Esophagus muscularis mucosa (tissue), 4 donors: ENCODE results near the gene COMMD1. TPM values are rescaled to one million over a fixed set of nuclear protein-coding genes. Genes with fewer than 3 reads are reported as not detected.

Experiments used
- DNase-seq: peaks from one replicate; pipeline ENCODE4 v3.0.0-alpha.2; 2017; ENCODE audit errors: extremely low spot score
- H3K27ac ChIP-seq, 4 donors: fragments of 200-600 bp; sonication (generic); replicated peaks in 1 of 4; 1 replicate in 3 of 4; 2 replicates in 1 of 4; pipeline ENCODE4 v1.5.1; 2016 to 2019; ENCODE audit warnings: mild to moderate bottlenecking in 1 of 4
- H3K27me3 ChIP-seq, 4 donors: fragments of 200-600 bp; sonication (generic); one replicate each; pipeline versions ENCODE4 v1.5.1 to v1.6.0; 2016 to 2019
- H3K36me3 ChIP-seq, 4 donors: fragments of 200-600 bp; sonication (generic); one replicate each; pipeline ENCODE4 v1.5.1; 2016 to 2019
- H3K4me1 ChIP-seq, 4 donors: fragments of 200-600 bp; sonication (generic); one replicate each; pipeline ENCODE4 v1.5.1; 2016 to 2019
- H3K4me3 ChIP-seq, 4 donors: fragments of 200-600 bp; sonication (generic); 1 replicate in 2 of 4; 2 replicates in 2 of 4; pipeline ENCODE4 v1.5.1; 2016 to 2019; ENCODE audit warnings: mild to moderate bottlenecking in 4 of 4, moderate library complexity in 1 of 4
- H3K9me3 ChIP-seq, 4 donors: fragments of 200-600 bp; sonication (generic); 1 replicate in 3 of 4; 2 replicates in 1 of 4; pipeline ENCODE4 v1.5.1; 2016 to 2019
- EP300 ChIP-seq: sonication (generic); formaldehyde crosslinking; IDR thresholded peaks from one replicate; pipeline ENCODE4 v1.6.1; 2017; ENCODE audit warnings: antibody characterized with exemption
- POLR2A ChIP-seq: fragments of 450-650 bp; IDR thresholded peaks from one replicate; pipeline ENCODE4 v1.6.1; 2017; ENCODE audit warnings: antibody characterized with exemption, moderate library complexity, mild to moderate bottlenecking, low read depth
- POLR2AphosphoS5 ChIP-seq, 2 donors: sonication (generic); formaldehyde crosslinking; IDR thresholded peaks; one replicate each; pipeline ENCODE4 v1.6.1; 2017; ENCODE audit warnings: antibody characterized with exemption in 2 of 2
- WGBS: methylation state at CpG from one replicate; pipeline ENCODE4 v1.1.5; 2018; 5-methylcytosine and 5-hydroxymethylcytosine counted together
- intact Hi-C: fragments of 100-400 bp; cut with DNase I; formaldehyde crosslinking; loops from one replicate; pipeline ENCODE4 v1.15.1; 2023
- total RNA-seq, 4 donors: library from RNA; depleted of rRNA; stranded (reverse); fragments of >200 nt; gene quantifications; one replicate each; pipeline versions ENCODE4 v1.1.0 to v1.2.1, GENCODE V29; 2016
- TF ChIP-seq, protein P1 (sequence below), 3 experiments: fragments of 200-600 bp in 2 of 3; fragments of 450-650 bp in 1 of 3; sonication (generic) in 2 of 3; IDR thresholded peaks; one replicate each; pipeline ENCODE4 v1.5.1; 2017 to 2019; ENCODE audit warnings: antibody characterized with exemption in 3 of 3, mild to moderate bottlenecking in 2 of 3, moderate library complexity in 1 of 3

COMMD1 gene
- total RNA-seq, 4 donors from 2014 or later, result 25.1 to 42.4 (median 37.2) TPM

DNA sequence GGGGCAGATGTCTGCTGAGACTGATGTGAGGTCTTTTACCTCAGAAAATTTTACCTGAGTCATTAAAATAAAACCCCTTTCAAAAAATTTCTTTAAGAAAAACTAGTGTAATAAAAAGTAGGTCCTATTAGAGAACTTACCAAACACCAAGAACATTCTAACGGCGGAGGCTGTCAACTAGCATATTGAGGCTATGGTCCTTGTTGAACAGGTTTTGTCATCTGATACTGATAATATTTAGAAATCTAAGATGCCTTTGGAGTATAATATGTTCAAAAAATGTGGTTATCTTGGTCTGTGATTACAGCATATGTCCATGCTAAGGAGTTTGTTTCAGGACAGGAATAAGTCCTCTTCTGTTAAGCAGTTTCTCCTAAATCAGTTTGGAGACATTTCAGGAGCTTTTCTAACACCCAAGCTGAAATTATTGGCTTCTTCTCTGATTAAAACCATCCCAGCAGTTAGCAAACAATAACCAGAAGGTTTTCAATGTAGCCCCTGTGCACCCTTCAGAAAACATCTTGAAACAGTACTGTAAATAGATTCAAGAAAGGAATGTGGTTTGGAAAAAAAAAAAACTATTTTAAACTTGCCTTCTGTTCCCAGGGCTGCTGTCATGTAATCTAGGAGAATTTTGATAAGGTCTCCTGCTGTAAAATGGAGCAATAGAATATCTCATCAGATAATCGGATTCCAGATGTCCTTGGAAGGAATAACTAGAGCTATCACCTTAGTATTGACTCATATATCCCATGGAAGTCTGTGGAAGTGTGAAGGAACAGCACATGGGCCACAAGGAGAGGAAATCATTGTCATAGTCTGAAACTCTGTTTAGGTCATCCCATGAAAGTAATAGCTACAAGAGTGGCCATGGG, 231.7 kb downstream of the COMMD1 start:
- no peaks in the 10 kb centered on the region for H3K27me3 ChIP-seq
- intact Hi-C loops, result no loop called here
- 92% methylated on average over 3 of the region's 3 CpGs for WGBS
- peaks cover 0 to 9% (median 0%) of the 10 kb centered on the region in 4 donors for H3K4me1 ChIP-seq
- no peak overlapping the region for H3K4me3 ChIP-seq
- H3K9me3 ChIP-seq, result no peaks in the 10 kb centered on the region
- H3K36me3 ChIP-seq, result peaks cover 0 to 7% (median 3%) of the 10 kb centered on the region in 4 donors
- no peak overlapping the region for H3K27ac ChIP-seq
- no peak for DNase-seq
- TF ChIP-seq POLR2AphosphoS5 (IDR thresholded peaks at IDR 0.05) (no peak), POLR2A (no peak), EP300 (no peak)
- TF ChIP-seq, protein P1, sequence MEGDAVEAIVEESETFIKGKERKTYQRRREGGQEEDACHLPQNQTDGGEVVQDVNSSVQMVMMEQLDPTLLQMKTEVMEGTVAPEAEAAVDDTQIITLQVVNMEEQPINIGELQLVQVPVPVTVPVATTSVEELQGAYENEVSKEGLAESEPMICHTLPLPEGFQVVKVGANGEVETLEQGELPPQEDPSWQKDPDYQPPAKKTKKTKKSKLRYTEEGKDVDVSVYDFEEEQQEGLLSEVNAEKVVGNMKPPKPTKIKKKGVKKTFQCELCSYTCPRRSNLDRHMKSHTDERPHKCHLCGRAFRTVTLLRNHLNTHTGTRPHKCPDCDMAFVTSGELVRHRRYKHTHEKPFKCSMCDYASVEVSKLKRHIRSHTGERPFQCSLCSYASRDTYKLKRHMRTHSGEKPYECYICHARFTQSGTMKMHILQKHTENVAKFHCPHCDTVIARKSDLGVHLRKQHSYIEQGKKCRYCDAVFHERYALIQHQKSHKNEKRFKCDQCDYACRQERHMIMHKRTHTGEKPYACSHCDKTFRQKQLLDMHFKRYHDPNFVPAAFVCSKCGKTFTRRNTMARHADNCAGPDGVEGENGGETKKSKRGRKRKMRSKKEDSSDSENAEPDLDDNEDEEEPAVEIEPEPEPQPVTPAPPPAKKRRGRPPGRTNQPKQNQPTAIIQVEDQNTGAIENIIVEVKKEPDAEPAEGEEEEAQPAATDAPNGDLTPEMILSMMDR (IDR thresholded peaks at IDR 0.05), result no peak

DNA sequence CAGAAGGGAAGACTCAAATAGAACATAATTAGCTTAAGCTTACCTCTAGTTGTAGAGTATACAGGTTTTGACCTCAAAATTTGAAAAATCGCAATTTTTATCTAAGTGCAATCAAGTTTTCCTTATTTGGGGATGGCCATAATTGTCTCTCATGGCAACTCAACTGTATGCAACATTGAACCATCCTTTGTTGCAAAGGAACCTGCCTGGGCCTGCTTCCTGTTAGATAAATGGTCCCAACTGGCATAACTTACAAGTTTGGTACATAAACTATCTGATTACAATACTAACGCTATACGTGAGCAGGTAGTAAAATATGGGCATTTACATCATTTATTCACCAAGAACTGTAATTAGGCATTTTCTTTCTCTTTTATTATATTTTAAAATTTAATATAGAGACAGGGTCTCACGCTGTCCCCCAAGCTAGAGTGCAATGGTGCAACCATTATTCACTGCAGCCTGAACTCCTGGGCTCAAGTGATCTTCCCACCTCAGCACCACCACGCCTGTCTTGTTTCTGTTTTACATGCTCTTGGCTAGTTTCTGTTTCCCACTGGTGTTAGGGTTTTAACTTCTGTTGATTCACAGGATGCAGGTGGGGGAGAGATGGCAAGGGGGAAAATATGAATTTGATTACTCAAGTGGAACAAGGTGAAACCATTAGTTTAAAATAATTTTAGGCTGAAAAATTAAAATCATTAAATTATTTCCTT, 235.1 kb downstream of the COMMD1 start:
- Histone ChIP-seq H3K27ac (no peak overlapping the region), H3K4me3 (no peak overlapping the region), H3K9me3 (no peaks in the 10 kb centered on the region), H3K36me3 (peaks cover 0 to 7% (median 3%) of the 10 kb centered on the region in 4 donors), H3K27me3 (no peaks in the 10 kb centered on the region), H3K4me1 (peaks cover 0 to 13% (median 0%) of the 10 kb centered on the region in 4 donors)
- no peak for DNase-seq
- WGBS, result 91% methylated on average over 5 of the region's 5 CpGs
- intact Hi-C loops, result no loop called here
- TF ChIP-seq EP300 (no peak), POLR2A (no peak), POLR2AphosphoS5 (IDR thresholded peaks at IDR 0.05) (no peak)
- TF ChIP-seq, protein P1 (IDR thresholded peaks at IDR 0.05), result no peak

DNA sequence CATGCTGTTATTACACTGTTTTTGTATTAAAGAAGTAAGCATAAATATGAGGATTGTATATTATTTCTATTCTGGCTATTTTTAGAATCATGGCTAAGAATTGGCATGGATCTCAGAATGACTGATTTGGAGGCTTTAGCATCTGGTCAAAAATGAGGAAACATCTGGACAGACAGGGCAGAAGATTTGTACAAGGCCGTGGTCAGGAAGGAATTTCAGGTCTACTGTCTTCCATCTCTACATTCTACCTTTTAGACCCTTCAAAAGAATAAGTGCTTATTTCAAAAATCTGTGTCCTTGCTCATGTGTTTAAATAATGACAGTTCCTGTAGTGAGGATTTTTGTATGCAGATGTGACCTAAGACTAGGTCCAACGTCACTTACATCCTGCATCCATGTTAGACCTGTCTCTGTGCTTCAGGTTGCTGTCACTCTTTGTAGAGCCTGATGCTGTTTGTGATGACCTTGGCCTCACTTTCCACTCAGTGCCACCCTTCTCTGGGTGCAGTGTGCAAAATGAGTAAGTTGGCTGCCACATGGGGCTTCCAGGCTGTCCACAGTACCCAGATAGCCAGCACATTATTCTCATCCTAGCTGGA, 235.8 kb downstream of the COMMD1 start:
- DNase-seq, result no peak
- H3K27me3 ChIP-seq, result no peaks in the 10 kb centered on the region
- H3K36me3 ChIP-seq, result peaks cover 0 to 1% (median 0%) of the 10 kb centered on the region in 4 donors
- H3K27ac ChIP-seq, result no peak overlapping the region
- WGBS, result 73% methylated on average over 2 of the region's 2 CpGs
- no peak overlapping the region for H3K4me3 ChIP-seq
- H3K4me1 ChIP-seq, result peaks cover 0 to 13% (median 0%) of the 10 kb centered on the region in 4 donors
- no peak for TF ChIP-seq POLR2A
- TF ChIP-seq, protein P1 (IDR thresholded peaks at IDR 0.05), result no peak
- no peak for TF ChIP-seq EP300
- no peak for TF ChIP-seq POLR2AphosphoS5 (IDR thresholded peaks at IDR 0.05)
- no peaks in the 10 kb centered on the region for H3K9me3 ChIP-seq
- intact Hi-C loops, result no loop called here

DNA sequence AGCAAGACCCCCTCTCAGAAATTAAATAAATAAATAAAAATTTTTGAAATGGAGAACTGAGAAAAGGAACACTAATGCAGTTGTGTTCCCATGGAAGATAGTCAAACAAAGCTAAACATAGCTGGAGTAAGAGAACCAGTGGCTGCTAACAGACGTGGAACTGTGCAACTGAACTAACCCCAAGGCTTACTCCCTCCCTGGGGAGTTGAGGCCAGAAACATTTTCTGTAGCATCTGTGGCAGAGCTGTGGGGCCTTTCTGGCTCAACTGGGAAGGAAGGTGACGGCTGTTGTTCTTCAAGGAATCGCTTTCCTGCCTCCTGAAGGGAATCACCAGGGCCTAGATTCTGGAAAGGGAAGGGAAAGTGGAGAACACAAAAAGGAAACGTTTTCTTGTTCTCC, 236.6 kb downstream of the COMMD1 start:
- Histone ChIP-seq H3K4me3 (no peak overlapping the region), H3K4me1 (peaks cover 0 to 10% (median 0%) of the 10 kb centered on the region in 4 donors), H3K27me3 (no peaks in the 10 kb centered on the region), H3K9me3 (no peaks in the 10 kb centered on the region), H3K27ac (no peak overlapping the region), H3K36me3 (peaks cover 0 to 5% (median 0%) of the 10 kb centered on the region in 4 donors)
- WGBS, result 74% methylated on average over 4 of the region's 4 CpGs
- TF ChIP-seq, protein P1 (IDR thresholded peaks at IDR 0.05), result no peak
- no peak for TF ChIP-seq EP300
- TF ChIP-seq POLR2AphosphoS5 (IDR thresholded peaks at IDR 0.05), result no peak
- TF ChIP-seq POLR2A, result no peak
- intact Hi-C loops, result no loop called here
- no peak for DNase-seq
